IMR-90 (cell line): Measurements from ENCODE around the gene ZFYVE1. TPM values are rescaled to one million over a fixed set of nuclear protein-coding genes. Genes with fewer than 3 reads are reported as not detected.

ENCODE experiments used
- ATAC-seq: fragments of 200-7000 bp; cut with Tn5 transposase; 2 replicates; pipeline ENCODE4 v1.9.1; 2020; ENCODE audit warnings: low read depth, mild to moderate bottlenecking, moderate library complexity
- BruUV-seq: library from RNA; stranded (reverse); fragments of 400-500 nt; replicated peaks from 2 replicates; lab custom pipeline; 2021; lab: Mats Ljungman, UMichigan
- CTCF ChIA-PET: fragments of 300-600 bp; formaldehyde crosslinking; extraction: SDS; loops from one replicate; lab custom pipeline; 2021; ENCODE audit warnings: antibody characterized with exemption; lab: Yijun Ruan, JAX
- POLR2A ChIA-PET: fragments of 300-600 bp; sonication (Branson Sonifier 250); formaldehyde crosslinking; loops from one replicate; lab custom pipeline; 2022; ENCODE audit warnings: antibody characterized with exemption; ENCODE audit not compliant: unreplicated experiment; lab: Charles Lee
- DNase-seq: peaks from one replicate; pipeline ENCODE4 v3.0.0; 2013
- H2AFZ ChIP-seq: replicated peaks from 2 replicates; pipeline ENCODE3; 2013; ENCODE audit warnings: low read length, mild to moderate bottlenecking; ENCODE audit not compliant: poor library complexity
- H2AK5ac ChIP-seq: 2 replicates; pipeline ENCODE4 v1.6.1; 2013; ENCODE audit warnings: low read depth, low read length, inconsistent platforms
- H2AK9ac ChIP-seq: replicated peaks from 2 replicates; pipeline ENCODE3; 2013; ENCODE audit warnings: mild to moderate bottlenecking, low read depth, low read length, moderate library complexity; ENCODE audit not compliant: poor library complexity
- H2BK120ac ChIP-seq: 2 replicates; pipeline ENCODE4 v1.6.1; 2013; ENCODE audit warnings: low read depth, low read length, inconsistent platforms
- H2BK15ac ChIP-seq: 3 replicates; pipeline ENCODE4 v1.6.1; 2013; ENCODE audit warnings: low read depth, low read length, inconsistent platforms
- H2BK20ac ChIP-seq: 2 replicates; pipeline ENCODE4 v1.6.1; 2013; ENCODE audit warnings: low read depth, mild to moderate bottlenecking, inconsistent platforms, low read length, moderate library complexity
- H2BK5ac ChIP-seq: 2 replicates; pipeline ENCODE4 v1.6.1; 2013; ENCODE audit warnings: mild to moderate bottlenecking, low read depth, low read length, inconsistent platforms; ENCODE audit not compliant: poor library complexity, severe bottlenecking
- H3K14ac ChIP-seq: replicated peaks from 2 replicates; pipeline ENCODE4 v1.6.1; 2013; ENCODE audit warnings: low read depth, low read length, inconsistent platforms
- H3K18ac ChIP-seq: 2 replicates; pipeline ENCODE4 v1.6.1; 2013; ENCODE audit warnings: low read depth, low read length, control low read depth
- H3K23ac ChIP-seq: 2 replicates; pipeline ENCODE4 v1.6.1; 2013; ENCODE audit warnings: low read depth, low read length, inconsistent platforms
- H3K27ac ChIP-seq: 2 replicates; pipeline ENCODE4 v1.5.1; 2013; ENCODE audit warnings: mild to moderate bottlenecking, control low read depth, low read length; ENCODE audit not compliant: insufficient read depth
- H3K27me3 ChIP-seq: 2 replicates; pipeline ENCODE4 v1.6.1; 2013; ENCODE audit warnings: low read length; ENCODE audit not compliant: control insufficient read depth, insufficient read depth
- H3K36me3 ChIP-seq: 2 replicates; pipeline ENCODE4 v1.6.1; 2013; ENCODE audit warnings: low read length, mixed read lengths; ENCODE audit not compliant: control insufficient read depth, insufficient read depth
- H3K4ac ChIP-seq: 2 replicates; pipeline ENCODE4 v1.6.1; 2013; ENCODE audit warnings: low read depth, low read length, inconsistent platforms
- H3K4me1 ChIP-seq: 2 replicates; pipeline ENCODE4 v1.6.1; 2013; ENCODE audit warnings: low read length, mixed read lengths; ENCODE audit not compliant: control insufficient read depth, insufficient read depth
- H3K4me2 ChIP-seq: 2 replicates; pipeline ENCODE4 v1.6.1; 2013; ENCODE audit warnings: low read depth, mild to moderate bottlenecking, control low read depth, low read length, moderate library complexity
- H3K4me3 ChIP-seq: 2 replicates; pipeline ENCODE4 v1.5.1; 2013; ENCODE audit warnings: low read depth, mild to moderate bottlenecking, control low read depth, low read length, moderate library complexity; ENCODE audit not compliant: insufficient read depth
- H3K56ac ChIP-seq: 2 replicates; pipeline ENCODE4 v1.6.1; 2013; ENCODE audit warnings: low read length, inconsistent platforms; ENCODE audit not compliant: insufficient read depth; ENCODE audit errors: extremely low read depth
- H3K79me1 ChIP-seq, 2 experiments: 2 replicates each; pipeline ENCODE4 v1.6.1; 2013; ENCODE audit warnings: low read length in 2 of 2, inconsistent platforms in 1 of 2, low read depth in 1 of 2
- H3K9ac ChIP-seq: 2 replicates; pipeline ENCODE4 v1.6.1; 2013; ENCODE audit warnings: low read depth, low read length, control low read depth
- H3K9me1 ChIP-seq: 2 replicates; pipeline ENCODE4 v1.6.1; 2013; ENCODE audit warnings: low read length, inconsistent platforms; ENCODE audit not compliant: insufficient read depth
- H3K9me3 ChIP-seq: 2 replicates; pipeline ENCODE4 v1.6.1; 2013; ENCODE audit warnings: low read length; ENCODE audit not compliant: control insufficient read depth, insufficient read depth
- H4K20me1 ChIP-seq: 2 replicates; pipeline ENCODE4 v1.6.1; 2013; ENCODE audit warnings: low read length, inconsistent platforms; ENCODE audit not compliant: insufficient read depth
- H4K5ac ChIP-seq: 2 replicates; pipeline ENCODE4 v1.6.1; 2013; ENCODE audit warnings: mild to moderate bottlenecking, low read depth, low read length, control low read depth
- H4K8ac ChIP-seq, 2 experiments: 2 replicates each; pipeline ENCODE4 v1.6.1; 2013; ENCODE audit warnings: low read depth in 2 of 2, low read length in 2 of 2, control low read depth in 1 of 2, inconsistent platforms in 1 of 2
- H4K91ac ChIP-seq: 2 replicates; pipeline ENCODE4 v1.6.1; 2013; ENCODE audit warnings: low read depth, low read length, inconsistent platforms; ENCODE audit not compliant: insufficient read depth
- CTCF ChIP-seq: conservative IDR thresholded peaks from 2 replicates; pipeline ENCODE4 v1.5.1; 2012; ENCODE audit warnings: mild to moderate bottlenecking, low read depth, low read length, improper control_type of control experiment
- FOS ChIP-seq: fragments of 150-350 bp; IDR thresholded peaks from 2 replicates; pipeline ENCODE4 v1.6.1; 2016; ENCODE audit warnings: low read depth, low read length
- MAFK ChIP-seq: IDR thresholded peaks from 2 replicates; pipeline ENCODE4 v1.6.1; 2012; ENCODE audit warnings: low read depth, low read length, improper control_type of control experiment
- MAZ ChIP-seq: IDR thresholded peaks from 2 replicates; pipeline ENCODE4 v1.6.1; 2012; ENCODE audit warnings: low read depth, mild to moderate bottlenecking, low read length, improper control_type of control experiment, moderate library complexity, borderline replicate concordance
- NFE2L2 ChIP-seq: fragments of 150-350 bp; IDR thresholded peaks from 2 replicates; pipeline ENCODE4 v1.6.1; 2016; ENCODE audit warnings: low read depth, mild to moderate bottlenecking, low read length
- RAD21 ChIP-seq: IDR thresholded peaks from 2 replicates; pipeline ENCODE4 v1.6.1; 2012; ENCODE audit warnings: low read length, improper control_type of control experiment
- RCOR1 ChIP-seq: IDR thresholded peaks from 2 replicates; pipeline ENCODE4 v1.6.1; 2012; ENCODE audit warnings: mild to moderate bottlenecking, low read length, improper control_type of control experiment; ENCODE audit not compliant: insufficient replicate concordance
- SMC3 ChIP-seq: fragments of 150-350 bp; IDR thresholded peaks from 2 replicates; pipeline ENCODE4 v1.6.1; 2016; ENCODE audit warnings: low read depth, mild to moderate bottlenecking, antibody characterized with exemption, low read length, moderate library complexity
- WGBS, 2 experiments: methylation state at CpG; one replicate each; pipeline versions ENCODE4 v1.1.5 to v1.1.7; 2013; ENCODE audit warnings: missing lambda C conversion rate in 2 of 2; ENCODE audit not compliant: insufficient read length in 1 of 2; ENCODE audit errors: extremely low coverage in 2 of 2; 5-methylcytosine and 5-hydroxymethylcytosine counted together
- dilution Hi-C: fragments of 300-500 bp; cut with HindIII; formaldehyde crosslinking; loops from one replicate; pipeline ENCODE4 v1.14.3; 2018; ENCODE audit warnings: low sequenced_read_pairs; ENCODE audit not compliant: unreplicated experiment
- in situ Hi-C: fragments of 300-500 bp; cut with MboI; formaldehyde crosslinking; loops from 3 replicates; pipeline ENCODE4 v1.14.3; 2019; ENCODE audit warnings: low sequenced_read_pairs, inconsistent platforms, mixed read lengths
- intact Hi-C: fragments of 100-400 bp; cut with micrococcal nuclease; formaldehyde crosslinking; loops from 2 replicates; pipeline ENCODE4 v1.10.0; 2022
- polyA plus RNA-seq, 3 experiments: library from polyadenylated mRNA; depleted of rRNA; stranded (reverse); fragments of >200 nt; gene quantifications; 2 replicates each; pipeline ENCODE4 v1.2.3, GENCODE V29; 2012; ENCODE audit warnings: low replicate concordance in 1 of 3
- total RNA-seq: library from RNA; depleted of rRNA; stranded (reverse); fragments of >200 nt; gene quantifications from 2 replicates; pipeline ENCODE4 v1.2.3, GENCODE V29; 2012

The ZFYVE1 gene
- total and polyA plus RNA-seq, 2 of the 4 experiments (the other 2 are of a cell fraction) = 12.2 to 14.2 TPM

GRCh38 chr14:72990171-72990570 is 36.7 kb downstream of the ZFYVE1 start:
- H3K27ac ChIP-seq = no peak overlapping the region
- no peak overlapping the region for H3K4me3 ChIP-seq
- H3K4me2 ChIP-seq = no peak overlapping the region
- no peaks in the 10 kb centered on the region; the same call in 1 of the 2 replicates for H4K20me1 ChIP-seq
- in situ Hi-C loops (no loop called here), dilution Hi-C loops (no loop called here), intact Hi-C loops (no loop called here)
- no peak for ATAC-seq
- no peaks in the 10 kb centered on the region for H3K4me1 ChIP-seq
- H3K56ac ChIP-seq = no peak overlapping the region
- no peak overlapping the region for H2BK15ac ChIP-seq
- H3K27me3 ChIP-seq = no peaks in the 10 kb centered on the region
- DNase-seq = no peak
- ChIA-PET POLR2A (no interaction called here), CTCF (interaction anchor here (0.7 kb wide), 2 partner anchors 23 to 60 kb away, joined by 3 read pairs; no protein-coding TSS in a partner anchor)
- H2AFZ ChIP-seq = no peak overlapping the region
- H3K14ac ChIP-seq = no peak overlapping the region
- no peak overlapping the region for H4K8ac ChIP-seq
- H3K9ac ChIP-seq = no peak overlapping the region
- H3K18ac ChIP-seq = no peak overlapping the region
- no peak overlapping the region for H2AK5ac ChIP-seq
- 92% methylated on average over 2 of the region's 8 CpGs; no CpG with 5 or more reads in 1 of the 2 experiments for WGBS, 2 experiments
- H2BK20ac ChIP-seq = no peak overlapping the region
- BruUV-seq = no TSS peak
- H3K9me3 ChIP-seq = no peaks in the 10 kb centered on the region
- H3K23ac ChIP-seq = no peak overlapping the region
- no peak overlapping the region for H4K91ac ChIP-seq
- H2BK120ac ChIP-seq = no peak overlapping the region
- H3K79me1 ChIP-seq = peaks cover 13 to 18% of the 10 kb centered on the region in 2 experiments; a peak in 2 of 4 replicates
- no peak overlapping the region for H2AK9ac ChIP-seq
- no peak overlapping the region for H2BK5ac ChIP-seq
- H4K5ac ChIP-seq = no peak overlapping the region
- no peak overlapping the region for H3K4ac ChIP-seq
- H3K36me3 ChIP-seq = peaks cover 35% of the 10 kb centered on the region
- TF ChIP-seq SMC3 = no peak
- no peak for TF ChIP-seq NFE2L2
- TF ChIP-seq RAD21 = no peak
- TF ChIP-seq CTCF = no peak
- no peak for TF ChIP-seq MAZ
- TF ChIP-seq RCOR1 = no peak
- TF ChIP-seq FOS = no peak
- no peak for TF ChIP-seq MAFK
- no peaks in the 10 kb centered on the region for H3K9me1 ChIP-seq
